GM21390 (cell line): ENCODE measurements around the gene REV1.
"Not testable (repeated sequence)": the region's sequence is repeated elsewhere in the genome, so short reads cannot be mapped to it uniquely, and the experiment has no call there.

Source experiments
- ATAC-seq: cut with Tn5 transposase; IDR thresholded peaks from one replicate; pipeline ENCODE4 v1.9.1; 2021; ENCODE audit not compliant: unreplicated experiment

REV1 gene

GRCh38 chr2:99365661-99366060 lies 124.2 kb downstream of the REV1 start:
- ATAC-seq, result no peak

GRCh38 chr2:99356853-99357252 lies 133.0 kb downstream of the REV1 start:
- peak; percentile 61 for ATAC-seq

DNA sequence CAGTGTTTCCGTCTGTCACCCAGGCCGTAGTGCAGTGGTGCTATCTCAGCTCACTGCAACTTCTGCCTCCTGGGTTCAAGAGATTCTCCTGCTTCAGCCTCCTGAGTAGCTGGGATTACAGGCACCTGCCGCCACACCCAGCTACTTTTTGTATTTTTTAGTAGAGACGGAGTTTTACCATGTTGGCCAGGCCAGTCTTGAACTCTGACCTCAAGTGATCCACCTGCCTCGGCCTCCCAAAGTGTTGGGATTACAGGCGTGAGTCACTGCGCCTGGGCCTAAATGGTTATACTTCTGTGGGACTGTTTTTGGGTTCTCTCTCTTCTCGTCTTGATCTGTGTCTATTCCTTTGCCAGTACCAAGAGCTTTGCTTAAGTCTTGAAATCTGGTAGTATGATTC lies 135.0 kb downstream of the REV1 start:
- ATAC-seq, result not testable (repeated sequence)

- no peak for ATAC-seq
Measured at GRCh38 chr2:99354070-99354469, 135.7 kb downstream of the REV1 start.
